Caco-2 (cell line): ENCODE results near the gene RAB7B. TPM values are rescaled to one million over a fixed set of nuclear protein-coding genes. Genes with fewer than 3 reads are reported as not detected.

ENCODE experiments used
- BruUV-seq: library from RNA; stranded (reverse); fragments of 400-500 nt; replicated peaks from 2 replicates; lab custom pipeline; 2021; lab: Mats Ljungman, UMichigan
- CTCF ChIA-PET: fragments of 300-600 bp; sonication (Branson Sonifier 250); formaldehyde crosslinking; loops from one replicate; lab custom pipeline; 2022; ENCODE audit warnings: antibody characterized with exemption; lab: Charles Lee
- POLR2A ChIA-PET: fragments of 300-600 bp; sonication (Branson Sonifier 250); formaldehyde crosslinking; loops from one replicate; lab custom pipeline; 2022; ENCODE audit warnings: antibody characterized with exemption; lab: Charles Lee
- DNase-seq, 2 experiments: peaks; one replicate each; pipeline versions ENCODE4 v3.0.0 to v3.0.0-alpha.2; 2020 to 2022
- H3K27me3 ChIP-seq: replicated peaks from 2 replicates; pipeline ENCODE4 v1.6.0; 2011; ENCODE audit warnings: low read length; ENCODE audit not compliant: control insufficient read depth, insufficient read depth
- H3K36me3 ChIP-seq: 2 replicates; pipeline ENCODE4 v1.5.1; 2011; ENCODE audit warnings: low read length; ENCODE audit not compliant: control insufficient read depth, insufficient read depth
- H3K4me1 ChIP-seq: fragments of 250-450 bp; sonication (Bioruptor Pico); 2 replicates; pipeline ENCODE4 v1.5.1; 2020; ENCODE audit warnings: mild to moderate bottlenecking
- H3K4me3 ChIP-seq: 2 replicates; pipeline ENCODE4 v1.5.1; 2011; ENCODE audit warnings: low read depth, mild to moderate bottlenecking, control low read depth, low read length
- H3K9me3 ChIP-seq: fragments of 250-450 bp; sonication (Bioruptor Pico); 2 replicates; pipeline ENCODE4 v1.5.1; 2020; ENCODE audit warnings: mild to moderate bottlenecking, moderate library complexity
- H3K27ac Mint-ChIP-seq: one replicate; pipeline ENCODE4 v1.8.0; 2022; ENCODE audit warnings: mixed read lengths; ENCODE audit not compliant: unreplicated experiment
- H3K27me3 Mint-ChIP-seq: one replicate; pipeline ENCODE4 v1.8.0; 2022; ENCODE audit warnings: mixed read lengths; ENCODE audit not compliant: insufficient read depth, unreplicated experiment
- H3K36me3 Mint-ChIP-seq: one replicate; pipeline ENCODE4 v1.8.0; 2022; ENCODE audit warnings: mild to moderate bottlenecking, mixed read lengths; ENCODE audit not compliant: insufficient read depth, unreplicated experiment
- H3K4me1 Mint-ChIP-seq: one replicate; pipeline ENCODE4 v1.8.0; 2022; ENCODE audit warnings: low read depth, mixed read lengths; ENCODE audit not compliant: unreplicated experiment
- H3K4me3 Mint-ChIP-seq: one replicate; pipeline ENCODE4 v1.8.0; 2022; ENCODE audit warnings: mild to moderate bottlenecking, moderate library complexity, mixed read lengths; ENCODE audit not compliant: unreplicated experiment
- H3K9me3 Mint-ChIP-seq: one replicate; pipeline ENCODE4 v1.8.0; 2022; ENCODE audit warnings: mixed read lengths; ENCODE audit not compliant: unreplicated experiment
- intact Hi-C: fragments of 100-400 bp; cut with micrococcal nuclease; formaldehyde crosslinking; loops from one replicate; pipeline ENCODE4 v1.10.0; 2022; ENCODE audit not compliant: unreplicated experiment
- total RNA-seq: library from RNA; stranded (reverse); gene quantifications from 2 replicates; pipeline ENCODE4 v1.2.3, GENCODE V29; 2022
- TF ChIP-seq, protein P1 (sequence below), 2 experiments: fragments of 200-600 bp in 1 of 2; IDR thresholded peaks; 1 replicate in 1 of 2; 2 replicates in 1 of 2; pipeline versions ENCODE4 v1.5.1 to v1.8.0; 2011 to 2022; ENCODE audit warnings: antibody characterized with exemption in 1 of 2, control low read depth in 1 of 2, inconsistent platforms in 1 of 2, low read depth in 1 of 2, low read length in 1 of 2, mild to moderate bottlenecking in 1 of 2, moderate library complexity in 1 of 2; ENCODE audit not compliant: insufficient read depth in 1 of 2, severe bottlenecking in 1 of 2, unreplicated experiment in 1 of 2

The RAB7B gene
- total RNA-seq, 1 experiment from 2014 or later = not detected

GRCh38 chr1:205988585-205988995 is 14.6 kb downstream of the RAB7B start:
- no peaks in the 10 kb centered on the region; the same call in 1 of the 2 replicates for H3K27me3 ChIP-seq
- intact Hi-C loops = no loop called here
- no peak overlapping the region for H3K4me3 ChIP-seq
- Mint-ChIP-seq H3K9me3 (no peaks in the 10 kb centered on the region), H3K27me3 (peaks cover 16% of the 10 kb centered on the region), H3K4me3 (no peak overlapping the region), H3K36me3 (no peaks in the 10 kb centered on the region), H3K4me1 (no peaks in the 10 kb centered on the region), H3K27ac (no peak overlapping the region)
- no peaks in the 10 kb centered on the region for H3K36me3 ChIP-seq
- TF ChIP-seq, protein P1, sequence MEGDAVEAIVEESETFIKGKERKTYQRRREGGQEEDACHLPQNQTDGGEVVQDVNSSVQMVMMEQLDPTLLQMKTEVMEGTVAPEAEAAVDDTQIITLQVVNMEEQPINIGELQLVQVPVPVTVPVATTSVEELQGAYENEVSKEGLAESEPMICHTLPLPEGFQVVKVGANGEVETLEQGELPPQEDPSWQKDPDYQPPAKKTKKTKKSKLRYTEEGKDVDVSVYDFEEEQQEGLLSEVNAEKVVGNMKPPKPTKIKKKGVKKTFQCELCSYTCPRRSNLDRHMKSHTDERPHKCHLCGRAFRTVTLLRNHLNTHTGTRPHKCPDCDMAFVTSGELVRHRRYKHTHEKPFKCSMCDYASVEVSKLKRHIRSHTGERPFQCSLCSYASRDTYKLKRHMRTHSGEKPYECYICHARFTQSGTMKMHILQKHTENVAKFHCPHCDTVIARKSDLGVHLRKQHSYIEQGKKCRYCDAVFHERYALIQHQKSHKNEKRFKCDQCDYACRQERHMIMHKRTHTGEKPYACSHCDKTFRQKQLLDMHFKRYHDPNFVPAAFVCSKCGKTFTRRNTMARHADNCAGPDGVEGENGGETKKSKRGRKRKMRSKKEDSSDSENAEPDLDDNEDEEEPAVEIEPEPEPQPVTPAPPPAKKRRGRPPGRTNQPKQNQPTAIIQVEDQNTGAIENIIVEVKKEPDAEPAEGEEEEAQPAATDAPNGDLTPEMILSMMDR (IDR thresholded peaks at IDR 0.05; ENCODE audit: insufficient read depth in 1 of 2, low read depth in 1 of 2, low read length in 1 of 2, severe bottlenecking in 1 of 2, unreplicated experiment in 1 of 2) = no peak
- CTCF ChIA-PET = no interaction called here
- no peak for DNase-seq
- 0 out of 2 replicates have a peak, but pooled peaks cover 4% of the 10 kb centered on the region for H3K4me1 ChIP-seq
- BruUV-seq = no TSS peak
- POLR2A ChIA-PET = no interaction called here
- no peaks in the 10 kb centered on the region for H3K9me3 ChIP-seq

GRCh38 chr1:205986861-205987260 is 16.3 kb downstream of the RAB7B start:
- Mint-ChIP-seq H3K27me3 (peaks cover 19% of the 10 kb centered on the region), H3K4me3 (no peak overlapping the region), H3K4me1 (no peaks in the 10 kb centered on the region), H3K27ac (no peak overlapping the region), H3K36me3 (no peaks in the 10 kb centered on the region), H3K9me3 (no peaks in the 10 kb centered on the region)
- Histone ChIP-seq H3K4me1 (0 out of 2 replicates have a peak, but pooled peaks cover 4% of the 10 kb centered on the region), H3K36me3 (no peaks in the 10 kb centered on the region), H3K9me3 (no peaks in the 10 kb centered on the region), H3K27me3 (no peaks in the 10 kb centered on the region; the same call in 1 of the 2 replicates), H3K4me3 (no peak overlapping the region)
- ChIA-PET CTCF (interaction anchor here (1.0 to 2.1 kb wide), 3 partner anchors 10 to 120 kb away, joined by 3 to 21 read pairs (median 7); no protein-coding TSS in a partner anchor), POLR2A (no interaction called here)
- no TSS peak for BruUV-seq
- DNase-seq = no peak
- intact Hi-C loops = no loop called here
- TF ChIP-seq, protein P1 (IDR thresholded peaks at IDR 0.05; ENCODE audit: insufficient read depth in 1 of 2, low read depth in 1 of 2, low read length in 1 of 2, severe bottlenecking in 1 of 2, unreplicated experiment in 1 of 2) = no peak

DNA sequence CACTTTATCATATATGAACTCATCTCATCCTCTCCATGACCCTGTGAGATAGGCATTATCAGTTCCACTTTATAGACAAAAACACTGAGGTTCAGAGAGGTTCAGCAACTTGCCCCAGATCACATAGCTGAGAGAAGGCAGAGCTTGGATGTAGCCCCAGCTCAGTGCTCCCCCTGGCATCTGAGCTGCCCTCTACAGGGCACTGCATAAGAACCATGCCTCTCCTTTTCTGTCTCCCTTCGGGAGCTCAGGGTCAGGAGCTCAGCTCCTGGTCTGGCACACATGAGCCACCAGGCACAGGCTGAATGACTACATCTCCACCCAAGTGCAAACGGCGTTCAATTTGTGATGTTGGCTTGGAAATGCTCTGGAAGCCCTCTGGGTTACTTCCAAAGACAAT is 16.9 kb downstream of the RAB7B start:
- Histone ChIP-seq H3K27me3 (no peaks in the 10 kb centered on the region; the same call in 1 of the 2 replicates), H3K36me3 (no peaks in the 10 kb centered on the region), H3K4me3 (no peak overlapping the region), H3K9me3 (no peaks in the 10 kb centered on the region), H3K4me1 (0 out of 2 replicates have a peak, but pooled peaks cover 4% of the 10 kb centered on the region)
- peaks cover 19% of the 10 kb centered on the region for H3K27me3 Mint-ChIP-seq
- intact Hi-C loops = no loop called here
- TF ChIP-seq, protein P1 (IDR thresholded peaks at IDR 0.05; ENCODE audit: insufficient read depth in 1 of 2, low read depth in 1 of 2, low read length in 1 of 2, severe bottlenecking in 1 of 2, unreplicated experiment in 1 of 2) = no peak
- no peak overlapping the region for H3K4me3 Mint-ChIP-seq
- no peak for DNase-seq
- H3K4me1 Mint-ChIP-seq = no peaks in the 10 kb centered on the region
- no peak overlapping the region for H3K27ac Mint-ChIP-seq
- CTCF ChIA-PET = interaction anchor here (1.0 to 2.1 kb wide), 3 partner anchors 9 to 120 kb away, joined by 3 to 21 read pairs (median 7); no protein-coding TSS in a partner anchor
- H3K9me3 Mint-ChIP-seq = no peaks in the 10 kb centered on the region
- no TSS peak for BruUV-seq
- POLR2A ChIA-PET = interaction anchor here (0.6 kb wide), 1 partner anchor 48 kb away, joined by 3 read pairs; no protein-coding TSS in a partner anchor
- no peaks in the 10 kb centered on the region for H3K36me3 Mint-ChIP-seq
